Neural cell (in vitro differentiated cells): Measurements from ENCODE around the gene SETBP1. TPM values are rescaled to one million over a fixed set of nuclear protein-coding genes. Genes with fewer than 3 reads are reported as not detected.

Experiments used
- H2AFZ ChIP-seq: fragments of 200-600, 300-800 bp; sonication (generic), shearing (Covaris generic); 2 replicates; pipeline ENCODE4 v1.6.0; 2014; ENCODE audit warnings: low read depth, mild to moderate bottlenecking, antibody characterized with exemption, low read length, moderate library complexity
- H3F3A ChIP-seq: fragments of 200-600 bp; shearing (Covaris generic); 2 replicates; pipeline ENCODE4 v1.6.1; 2016; ENCODE audit warnings: mild to moderate bottlenecking, moderate library complexity, mixed read lengths, antibody characterized with exemption, low read length; ENCODE audit not compliant: insufficient read depth, poor library complexity, severe bottlenecking
- H3K27ac ChIP-seq: fragments of 200-600, 300-800 bp; sonication (generic), shearing (Covaris generic); 2 replicates; pipeline ENCODE4 v1.5.1; 2014; ENCODE audit warnings: mild to moderate bottlenecking, low read length, moderate library complexity
- H3K27me3 ChIP-seq: fragments of 300-800, 200-600 bp; sonication (generic), shearing (Covaris generic); 2 replicates; pipeline ENCODE4 v1.6.0; 2014; ENCODE audit warnings: mild to moderate bottlenecking, low read depth, low read length, moderate library complexity; ENCODE audit not compliant: insufficient read depth
- H3K36me3 ChIP-seq: fragments of 300-800, 200-600 bp; sonication (generic), shearing (Covaris generic); 2 replicates; pipeline ENCODE4 v1.5.1; 2014; ENCODE audit warnings: mild to moderate bottlenecking, antibody characterized with exemption, low read length, moderate library complexity; ENCODE audit not compliant: insufficient read depth
- H3K4me2 ChIP-seq: fragments of 300-800, 200-600 bp; sonication (generic), shearing (Covaris generic); 2 replicates; pipeline ENCODE4 v1.6.0; 2014; ENCODE audit warnings: mild to moderate bottlenecking, low read length
- H3K4me3 ChIP-seq: fragments of 300-800, 200-600 bp; sonication (generic), shearing (Covaris generic); 2 replicates; pipeline ENCODE4 v1.5.1; 2014; ENCODE audit warnings: mild to moderate bottlenecking, low read length, moderate library complexity
- H3K79me2 ChIP-seq: fragments of 200-600 bp; shearing (Covaris generic); replicated peaks from 2 replicates; pipeline ENCODE4 v1.6.0; 2014; ENCODE audit warnings: mild to moderate bottlenecking, low read length, moderate library complexity; ENCODE audit not compliant: insufficient read depth
- H3K9ac ChIP-seq: fragments of 300-800, 200-600 bp; sonication (generic), shearing (Covaris generic); 2 replicates; pipeline ENCODE4 v1.6.1; 2016; ENCODE audit warnings: mild to moderate bottlenecking, low read length, mixed read lengths
- H3K9me2 ChIP-seq: fragments of 200-600 bp; shearing (Covaris generic); 2 replicates; pipeline ENCODE4 v1.6.1; 2016; ENCODE audit warnings: mild to moderate bottlenecking, low read length, mixed read lengths; ENCODE audit not compliant: insufficient read depth
- H3K9me3 ChIP-seq: fragments of 200-600, 300-800 bp; sonication (generic), shearing (Covaris generic); 2 replicates; pipeline ENCODE4 v1.6.1; 2016; ENCODE audit warnings: mild to moderate bottlenecking, mixed run types, low read length, moderate library complexity, mixed read lengths
- H4K20me1 ChIP-seq: fragments of 200-600 bp; shearing (Covaris generic); 2 replicates; pipeline ENCODE4 v1.6.1; 2016; ENCODE audit warnings: mild to moderate bottlenecking, mixed run types; ENCODE audit not compliant: insufficient read depth
- CTCF ChIP-seq: fragments of 450-650 bp; IDR thresholded peaks from 2 replicates; pipeline ENCODE4 v1.5.1; 2014; ENCODE audit warnings: antibody characterized with exemption, mild to moderate bottlenecking, moderate library complexity; ENCODE audit not compliant: poor library complexity, severe bottlenecking
- EP300 ChIP-seq: fragments of 450-650 bp; conservative IDR thresholded peaks from 2 replicates; pipeline ENCODE4 v1.6.1; 2014; ENCODE audit warnings: antibody characterized with exemption, mild to moderate bottlenecking, moderate library complexity; ENCODE audit not compliant: poor library complexity, severe bottlenecking
- EZH2 ChIP-seq: fragments of 200-600, 300-800 bp; shearing (Covaris generic), sonication (generic); IDR thresholded peaks from 2 replicates; pipeline ENCODE4 v1.6.1; 2014; ENCODE audit warnings: antibody characterized with exemption, low read length, borderline replicate concordance, mild to moderate bottlenecking; ENCODE audit not compliant: insufficient read depth, poor library complexity, severe bottlenecking
- MXI1 ChIP-seq: fragments of 450-650 bp; conservative IDR thresholded peaks from 2 replicates; pipeline ENCODE4 v1.6.1; 2014; ENCODE audit warnings: antibody characterized with exemption, mild to moderate bottlenecking; ENCODE audit not compliant: poor library complexity, severe bottlenecking
- POLR2AphosphoS5 ChIP-seq: IDR thresholded peaks from 2 replicates; pipeline ENCODE4 v1.6.1; 2012
- RAD21 ChIP-seq: fragments of 450-650 bp; conservative IDR thresholded peaks from 2 replicates; pipeline ENCODE4 v1.6.1; 2014; ENCODE audit warnings: antibody characterized with exemption, mild to moderate bottlenecking, moderate library complexity
- REST ChIP-seq: IDR thresholded peaks from 2 replicates; pipeline ENCODE4 v1.6.1; 2012; ENCODE audit warnings: borderline replicate concordance
- SMC3 ChIP-seq: fragments of 450-650 bp; conservative IDR thresholded peaks from 2 replicates; pipeline ENCODE4 v1.6.1; 2014; ENCODE audit warnings: antibody characterized with exemption, mild to moderate bottlenecking, moderate library complexity; ENCODE audit not compliant: poor library complexity
- TAF1 ChIP-seq: IDR thresholded peaks from 2 replicates; pipeline ENCODE4 v1.6.1; 2012; ENCODE audit warnings: low read depth
- polyA plus RNA-seq: library from polyadenylated mRNA; depleted of rRNA; stranded (reverse); fragments of >200 nt; gene quantifications from 2 replicates; pipeline ENCODE4 v1.2.3, GENCODE V29; 2014

Gene SETBP1
- polyA plus RNA-seq, 1 donor from 2014 or later, result 13.7 TPM

GRCh38 chr18:44921974-44922373 lies 241.3 kb downstream of the SETBP1 start:
- Histone ChIP-seq H3K9me2 (no peaks in the 10 kb centered on the region), H4K20me1 (no peaks in the 10 kb centered on the region), H3K9me3 (no peaks in the 10 kb centered on the region), H3K4me2 (no peak overlapping the region), H3K79me2 (peaks cover 27% of the 10 kb centered on the region), H3K4me3 (no peak overlapping the region), H3K36me3 (no peaks in the 10 kb centered on the region), H2AFZ (no peak overlapping the region), H3F3A (no peaks in the 10 kb centered on the region), H3K9ac (no peak overlapping the region), H3K27me3 (no peaks in the 10 kb centered on the region), H3K27ac (no peak overlapping the region)
- TF ChIP-seq SMC3, result no peak
- TF ChIP-seq REST, result no peak
- no peak for TF ChIP-seq POLR2AphosphoS5
- TF ChIP-seq TAF1, result no peak
- TF ChIP-seq CTCF, result no peak
- no peak for TF ChIP-seq MXI1
- TF ChIP-seq RAD21, result no peak
- TF ChIP-seq EP300, result no peak
- no peak for TF ChIP-seq EZH2

- H3K27ac ChIP-seq, result no peak overlapping the region
- H3K9me2 ChIP-seq, result no peaks in the 10 kb centered on the region
- no peak overlapping the region for H2AFZ ChIP-seq
- peaks cover 27% of the 10 kb centered on the region for H3K79me2 ChIP-seq
- no peak overlapping the region for H3K4me3 ChIP-seq
- TF ChIP-seq TAF1 (no peak), CTCF (no peak), RAD21 (no peak), REST (no peak), MXI1 (no peak)
- H3K4me2 ChIP-seq, result no peak overlapping the region
- H3K27me3 ChIP-seq, result no peaks in the 10 kb centered on the region
- no peaks in the 10 kb centered on the region for H3K9me3 ChIP-seq
- H3K9ac ChIP-seq, result no peak overlapping the region
- H3K36me3 ChIP-seq, result no peaks in the 10 kb centered on the region
- H3F3A ChIP-seq, result no peaks in the 10 kb centered on the region
- no peaks in the 10 kb centered on the region for H4K20me1 ChIP-seq
These were observed 242.3 kb downstream of the SETBP1 start for GRCh38 chr18:44922968-44923367.
